ENCODE results near the gene EXOC4.

The EXOC4 gene

DNA sequence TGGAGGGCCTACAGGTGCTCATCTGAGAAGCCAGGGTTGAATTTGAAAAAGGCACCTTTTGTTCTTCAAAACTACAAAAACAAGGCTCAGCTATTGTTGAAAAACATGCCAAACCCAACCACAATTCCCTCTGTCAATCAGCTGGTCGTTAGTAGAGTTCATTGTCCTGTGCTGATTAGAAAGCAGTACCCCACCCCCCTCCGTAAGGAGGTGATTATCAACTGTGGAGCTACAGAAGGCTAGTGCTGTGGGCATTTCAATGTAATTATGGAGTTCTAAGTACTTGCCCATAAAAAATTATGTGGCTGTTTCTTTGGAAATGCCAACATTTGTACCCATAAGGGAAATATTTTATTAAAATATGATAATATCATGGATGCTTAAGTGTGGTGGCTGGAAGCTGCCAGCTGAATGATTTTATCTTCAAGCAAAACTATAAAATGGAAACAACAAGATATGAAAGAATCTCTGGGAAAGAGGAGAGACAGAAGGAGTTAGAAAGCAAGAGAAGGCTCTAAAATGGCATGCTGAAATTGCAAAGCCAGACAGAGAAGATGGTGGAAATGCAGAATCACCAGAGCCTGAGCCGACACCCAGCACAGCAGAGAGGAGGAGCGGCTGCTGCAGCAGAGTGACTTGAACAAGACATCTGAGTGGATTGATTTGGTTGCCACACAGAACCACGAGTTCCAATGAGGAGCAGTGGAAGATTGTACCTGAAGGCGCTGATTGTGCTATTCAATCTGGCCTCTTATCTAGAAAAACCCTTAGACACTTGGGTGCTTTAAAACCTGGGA, 694.8 kb downstream of the EXOC4 start:
- DNase-seq (ENCODE audit: low read depth) = no peak
- no peak overlapping the region for H3K4me3 ChIP-seq (ENCODE audit: low read depth, low read length)
- in situ Hi-C loops (cut with HindIII; ENCODE audit: low sequenced_read_pairs) = no loop called here
- TF ChIP-seq, protein P1, sequence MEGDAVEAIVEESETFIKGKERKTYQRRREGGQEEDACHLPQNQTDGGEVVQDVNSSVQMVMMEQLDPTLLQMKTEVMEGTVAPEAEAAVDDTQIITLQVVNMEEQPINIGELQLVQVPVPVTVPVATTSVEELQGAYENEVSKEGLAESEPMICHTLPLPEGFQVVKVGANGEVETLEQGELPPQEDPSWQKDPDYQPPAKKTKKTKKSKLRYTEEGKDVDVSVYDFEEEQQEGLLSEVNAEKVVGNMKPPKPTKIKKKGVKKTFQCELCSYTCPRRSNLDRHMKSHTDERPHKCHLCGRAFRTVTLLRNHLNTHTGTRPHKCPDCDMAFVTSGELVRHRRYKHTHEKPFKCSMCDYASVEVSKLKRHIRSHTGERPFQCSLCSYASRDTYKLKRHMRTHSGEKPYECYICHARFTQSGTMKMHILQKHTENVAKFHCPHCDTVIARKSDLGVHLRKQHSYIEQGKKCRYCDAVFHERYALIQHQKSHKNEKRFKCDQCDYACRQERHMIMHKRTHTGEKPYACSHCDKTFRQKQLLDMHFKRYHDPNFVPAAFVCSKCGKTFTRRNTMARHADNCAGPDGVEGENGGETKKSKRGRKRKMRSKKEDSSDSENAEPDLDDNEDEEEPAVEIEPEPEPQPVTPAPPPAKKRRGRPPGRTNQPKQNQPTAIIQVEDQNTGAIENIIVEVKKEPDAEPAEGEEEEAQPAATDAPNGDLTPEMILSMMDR (IDR thresholded peaks at IDR 0.05; ENCODE audit: low read depth, low read length, missing control alignments) = no peak

DNA sequence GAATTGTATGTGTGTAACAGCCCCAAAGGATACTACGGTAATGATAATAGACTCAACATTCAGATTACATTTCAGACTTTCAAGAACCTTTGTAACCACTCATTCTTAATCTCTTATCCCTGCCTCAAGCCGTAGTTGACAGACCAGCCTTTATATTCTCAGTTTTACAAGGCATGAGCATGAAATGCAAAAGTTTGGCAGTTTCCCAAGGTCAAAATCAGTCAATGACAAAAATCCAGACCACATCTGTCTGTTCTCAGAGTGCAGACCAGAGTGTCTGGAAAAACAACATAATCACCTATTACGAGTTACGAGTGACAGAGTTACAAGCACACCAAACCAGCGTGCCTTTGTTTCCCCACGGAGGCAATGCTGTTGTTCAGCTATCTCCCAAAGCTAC, 695.7 kb downstream of the EXOC4 start:
- H3K4me3 ChIP-seq (ENCODE audit: low read depth, low read length) = no peak overlapping the region
- TF ChIP-seq, protein P1 (IDR thresholded peaks at IDR 0.05; ENCODE audit: low read depth, low read length, missing control alignments) = no peak
- DNase-seq (ENCODE audit: low read depth) = no peak
- in situ Hi-C loops (cut with HindIII; ENCODE audit: low sequenced_read_pairs) = no loop called here

DNA sequence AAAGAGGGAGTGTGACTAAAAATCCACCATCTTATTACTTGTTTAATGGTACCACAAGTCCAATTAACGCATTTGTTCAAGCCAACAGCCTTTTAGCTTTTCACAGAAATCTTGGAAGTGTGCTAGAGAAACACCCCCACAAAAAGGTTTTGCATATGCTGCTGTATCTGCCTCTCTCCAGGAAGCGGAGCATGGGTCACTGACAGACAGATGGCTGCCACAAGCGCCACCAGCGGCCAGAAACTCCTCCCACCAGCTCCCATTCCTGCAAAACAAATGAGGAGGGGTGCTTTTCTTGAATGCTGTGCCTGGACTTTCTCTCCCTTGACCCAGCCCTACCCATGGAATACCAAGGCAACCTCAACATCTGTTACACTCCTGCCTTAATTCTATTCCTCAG, 698.0 kb downstream of the EXOC4 start:
- TF ChIP-seq, protein P1 (IDR thresholded peaks at IDR 0.05; ENCODE audit: low read depth, low read length, missing control alignments) = no peak
- no peak for DNase-seq (ENCODE audit: low read depth)
- no peak overlapping the region for H3K4me3 ChIP-seq (ENCODE audit: low read depth, low read length)
- in situ Hi-C loops (cut with HindIII; ENCODE audit: low sequenced_read_pairs) = no loop called here

DNA sequence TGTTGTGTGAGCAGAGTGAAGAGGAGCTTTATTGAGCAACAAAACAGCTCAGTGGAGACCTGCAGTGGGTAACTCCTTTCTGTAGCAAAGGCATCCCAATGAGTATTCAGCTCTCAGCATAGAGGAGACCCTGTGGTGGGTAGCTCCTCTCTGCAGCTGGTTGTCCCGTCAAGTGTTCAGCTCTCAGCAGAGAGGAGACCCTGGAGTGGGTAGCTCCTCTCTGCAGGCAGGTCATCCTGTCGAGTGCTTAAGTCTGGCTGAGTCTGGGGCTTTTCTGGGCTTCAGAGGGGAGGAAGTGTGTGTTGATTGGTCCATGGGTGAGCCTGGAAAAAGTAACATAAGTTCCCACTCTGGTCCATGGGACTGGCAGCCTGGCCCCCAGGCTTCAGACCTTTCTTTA, 702.3 kb downstream of the EXOC4 start:
- H3K4me3 ChIP-seq (ENCODE audit: low read depth, low read length) = no peak overlapping the region
- DNase-seq (ENCODE audit: low read depth) = no peak
- TF ChIP-seq, protein P1 (IDR thresholded peaks at IDR 0.05; ENCODE audit: low read depth, low read length, missing control alignments) = no peak
- in situ Hi-C loops (cut with HindIII; ENCODE audit: low sequenced_read_pairs) = no loop called here

DNA sequence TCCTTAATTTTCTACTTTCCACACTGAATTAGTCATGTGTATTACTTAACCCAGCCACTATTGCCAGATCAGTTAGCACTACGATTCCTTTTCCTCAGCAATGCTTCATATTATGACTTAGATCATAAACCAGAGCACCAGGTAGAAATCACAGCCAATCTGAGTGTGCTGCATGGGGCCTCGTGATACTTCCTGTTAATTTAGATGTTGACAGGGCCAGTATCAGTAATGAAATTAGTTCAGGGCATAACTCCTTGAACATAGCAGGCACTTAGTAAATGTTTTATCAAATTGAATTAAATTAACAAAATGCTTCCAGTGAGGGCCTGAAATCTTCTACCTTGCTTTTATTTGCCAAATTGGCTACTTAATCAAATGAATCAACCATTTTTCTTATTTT, 705.0 kb downstream of the EXOC4 start:
- no peak for DNase-seq (ENCODE audit: low read depth)
- H3K4me3 ChIP-seq (ENCODE audit: low read depth, low read length) = no peak overlapping the region
- TF ChIP-seq, protein P1 (IDR thresholded peaks at IDR 0.05; ENCODE audit: low read depth, low read length, missing control alignments) = no peak
- in situ Hi-C loops (cut with HindIII; ENCODE audit: low sequenced_read_pairs) = no loop called here

DNA sequence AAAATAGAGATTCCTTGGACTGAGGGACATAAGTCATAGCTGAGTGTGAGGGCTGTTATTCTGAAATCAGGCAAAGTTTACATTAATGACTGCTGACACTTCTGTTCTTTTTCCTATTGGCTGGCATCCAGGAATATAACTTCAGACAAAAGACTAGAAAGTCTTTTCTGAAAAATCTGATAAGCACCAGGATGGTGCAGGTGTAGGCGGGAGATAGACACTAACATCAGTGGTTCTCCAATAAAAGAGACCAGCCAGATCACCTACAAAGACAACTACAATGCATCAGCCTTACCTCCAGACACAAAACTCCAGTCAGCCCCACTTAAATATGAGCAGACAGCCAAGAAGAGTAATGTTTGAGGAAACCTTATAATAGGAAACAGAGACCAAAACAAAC, 705.9 kb downstream of the EXOC4 start:
- in situ Hi-C loops (cut with HindIII; ENCODE audit: low sequenced_read_pairs) = no loop called here
- TF ChIP-seq, protein P1 (IDR thresholded peaks at IDR 0.05; ENCODE audit: low read depth, low read length, missing control alignments) = no peak
- no peak for DNase-seq (ENCODE audit: low read depth)
- H3K4me3 ChIP-seq (ENCODE audit: low read depth, low read length) = no peak overlapping the region

All from astrocyte of the cerebellum (primary cell).